ENCODE data around the gene ABCA1.
"Not testable (repeated sequence)": the region's sequence is repeated elsewhere in the genome, so short reads cannot be mapped to it uniquely, and the experiment has no call there.

Gene ABCA1

DNA sequence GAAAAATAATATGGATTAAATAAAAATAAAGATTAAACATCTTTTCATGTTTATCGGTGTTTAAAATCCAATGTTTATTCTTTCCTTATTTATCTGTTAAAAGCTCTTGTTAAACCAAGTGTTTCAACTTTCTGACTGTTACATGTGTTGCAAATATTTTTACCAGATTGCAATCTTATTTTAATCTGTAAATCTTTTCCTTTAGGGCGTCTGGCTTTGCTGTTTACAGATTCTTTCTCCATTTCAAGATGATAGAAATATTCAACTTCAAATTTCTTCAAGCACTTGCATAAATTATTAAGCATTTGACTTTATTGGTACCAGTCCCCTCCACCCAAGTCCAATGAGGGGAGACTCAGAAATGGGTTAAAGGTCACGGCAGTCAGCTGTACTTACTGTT lies 16.9 kb upstream of the ABCA1 start:
- Histone ChIP-seq H3K9me3 (ENCODE audit: control extremely low read depth in 1 of 5, control insufficient read depth in 4 of 5, insufficient read depth in 2 of 5, low read depth in 1 of 5, low read length in 4 of 5) (no peaks in the 10 kb centered on the region), H3K36me3 (ENCODE audit: control insufficient read depth in 4 of 4, insufficient read depth in 4 of 4, low read length in 3 of 4) (no peaks in the 10 kb centered on the region), H3K4me3 (ENCODE audit: control insufficient read depth in 1 of 7, extremely low read depth in 1 of 7, insufficient read depth in 4 of 7, low read depth in 2 of 7, low read length in 6 of 7) (no peak overlapping the region), H3K4me1 (ENCODE audit: control extremely low read depth in 1 of 4, control insufficient read depth in 4 of 4, insufficient read depth in 4 of 4, low read length in 3 of 4) (peaks cover 0 to 2% (median 0%) of the 10 kb centered on the region in 4 experiments), H3K27ac (ENCODE audit: insufficient read depth in 1 of 2, low read depth in 1 of 2, low read length in 2 of 2, poor library complexity in 1 of 2, severe bottlenecking in 2 of 2) (no peak overlapping the region), H3K27me3 (replicated peaks in 2 of 5; ENCODE audit: control insufficient read depth in 4 of 5, insufficient read depth in 5 of 5, low read length in 4 of 5) (no peaks in the 10 kb centered on the region)
- 50% methylated on average over 1 of the region's 3 CpGs for WGBS (ENCODE audit: insufficient coverage)
- POLR2A ChIA-PET = interaction anchor here (0.6 kb wide), 1 partner anchor 83 kb away, joined by 4 read pairs; no protein-coding TSS in a partner anchor
- no peak for DNase-seq
- CTCF ChIA-PET = interaction anchor here (1.0 to 1.1 kb wide), 2 partner anchors 14 to 18 kb away, joined by 3 to 4 read pairs; no protein-coding TSS in a partner anchor

DNA sequence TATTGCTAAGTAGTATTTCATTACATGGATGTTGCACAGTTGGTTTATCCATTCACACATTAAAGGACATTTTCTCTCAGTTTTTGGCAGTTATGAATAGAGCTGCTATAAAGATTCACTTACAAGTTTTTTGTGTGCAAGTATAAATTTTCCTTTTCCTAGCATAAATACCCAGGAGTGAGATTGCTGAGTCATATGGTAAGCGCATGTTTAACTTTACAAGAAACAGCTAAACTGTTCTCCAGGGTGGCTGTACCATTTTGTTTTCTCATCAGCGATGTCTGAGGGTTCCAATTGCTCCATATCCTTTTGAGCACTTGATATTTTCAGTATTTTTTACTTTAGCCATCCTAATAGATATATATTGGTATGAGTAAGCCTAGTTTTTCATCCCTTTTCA lies 16.4 kb upstream of the ABCA1 start:
- POLR2A ChIA-PET = no interaction called here
- H3K9me3 ChIP-seq (ENCODE audit: control extremely low read depth in 1 of 5, control insufficient read depth in 4 of 5, insufficient read depth in 2 of 5, low read depth in 1 of 5, low read length in 4 of 5) = no peaks in the 10 kb centered on the region
- CTCF ChIA-PET = interaction anchor here (1.1 kb wide), 1 partner anchor 15 kb away, joined by 3 read pairs; no protein-coding TSS in a partner anchor
- no CpG with 5 or more reads among the region's 2 CpGs for WGBS (ENCODE audit: insufficient coverage)
- H3K27me3 ChIP-seq (replicated peaks in 2 of 5; ENCODE audit: control insufficient read depth in 4 of 5, insufficient read depth in 5 of 5, low read length in 4 of 5) = no peaks in the 10 kb centered on the region
- peaks cover 0 to 2% (median 0%) of the 10 kb centered on the region in 4 experiments for H3K4me1 ChIP-seq (ENCODE audit: control extremely low read depth in 1 of 4, control insufficient read depth in 4 of 4, insufficient read depth in 4 of 4, low read length in 3 of 4)
- H3K27ac ChIP-seq (ENCODE audit: insufficient read depth in 1 of 2, low read depth in 1 of 2, low read length in 2 of 2, poor library complexity in 1 of 2, severe bottlenecking in 2 of 2) = no peak overlapping the region
- H3K4me3 ChIP-seq (ENCODE audit: control insufficient read depth in 1 of 7, extremely low read depth in 1 of 7, insufficient read depth in 4 of 7, low read depth in 2 of 7, low read length in 6 of 7) = no peak overlapping the region
- no peak for DNase-seq
- no peaks in the 10 kb centered on the region for H3K36me3 ChIP-seq (ENCODE audit: control insufficient read depth in 4 of 4, insufficient read depth in 4 of 4, low read length in 3 of 4)

DNA sequence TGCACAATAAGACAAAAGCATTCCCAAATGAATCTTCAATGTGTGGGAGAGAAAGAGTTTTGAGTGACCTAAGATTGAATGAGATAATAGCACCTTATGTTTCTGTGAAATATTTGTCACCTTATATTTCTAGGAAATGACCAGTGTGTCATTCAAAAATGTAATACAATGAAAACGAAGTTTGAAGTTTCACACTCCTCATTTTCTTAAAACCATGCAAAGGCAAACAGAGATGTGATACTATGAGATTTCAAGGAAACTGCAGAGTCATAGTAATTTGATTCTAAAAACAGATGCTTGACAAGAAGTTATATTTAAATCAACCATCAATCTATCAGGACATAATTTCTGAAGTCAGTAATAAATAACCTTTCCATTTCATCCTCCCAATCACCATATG lies 13.6 kb upstream of the ABCA1 start:
- no CpG with 5 or more reads among the region's 1 CpG for WGBS (ENCODE audit: insufficient coverage)
- DNase-seq = no peak
- Histone ChIP-seq H3K27me3 (replicated peaks in 2 of 5; ENCODE audit: control insufficient read depth in 4 of 5, insufficient read depth in 5 of 5, low read length in 4 of 5) (no peaks in the 10 kb centered on the region), H3K36me3 (ENCODE audit: control insufficient read depth in 4 of 4, insufficient read depth in 4 of 4, low read length in 3 of 4) (no peaks in the 10 kb centered on the region), H3K4me1 (ENCODE audit: control extremely low read depth in 1 of 4, control insufficient read depth in 4 of 4, insufficient read depth in 4 of 4, low read length in 3 of 4) (peaks cover 0 to 5% (median 2%) of the 10 kb centered on the region in 4 experiments), H3K27ac (ENCODE audit: insufficient read depth in 1 of 2, low read depth in 1 of 2, low read length in 2 of 2, poor library complexity in 1 of 2, severe bottlenecking in 2 of 2) (no peak overlapping the region), H3K4me3 (ENCODE audit: control insufficient read depth in 1 of 7, extremely low read depth in 1 of 7, insufficient read depth in 4 of 7, low read depth in 2 of 7, low read length in 6 of 7) (no peak overlapping the region), H3K9me3 (ENCODE audit: control extremely low read depth in 1 of 5, control insufficient read depth in 4 of 5, insufficient read depth in 2 of 5, low read depth in 1 of 5, low read length in 4 of 5) (no peaks in the 10 kb centered on the region)
- ChIA-PET CTCF (no interaction called here), POLR2A (no interaction called here)

DNA sequence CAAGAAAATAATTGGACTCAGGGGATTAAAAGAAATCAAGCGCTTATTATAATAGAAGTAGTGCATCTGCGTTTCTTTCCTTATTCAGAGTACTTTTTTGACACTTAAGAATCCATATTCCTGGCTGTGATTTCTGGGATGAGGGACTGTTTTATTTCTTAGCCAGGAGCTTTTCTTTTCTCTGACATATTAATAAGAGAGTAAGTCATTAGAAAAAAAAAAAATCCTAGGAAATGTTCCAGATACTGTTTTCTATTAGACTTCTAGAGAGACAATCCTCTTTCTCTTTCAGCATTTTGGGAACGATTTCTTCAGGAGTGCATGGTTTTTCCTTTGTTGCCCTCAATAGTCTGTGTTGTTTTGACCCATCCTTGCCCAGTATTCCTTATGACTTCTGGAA lies 8.3 kb upstream of the ABCA1 start:
- CTCF ChIA-PET = interaction anchor here (1.0 to 2.1 kb wide), 2 partner anchors 10 to 13 kb away, joined by 3 to 9 read pairs; no protein-coding TSS in a partner anchor
- H3K4me1 ChIP-seq (ENCODE audit: control extremely low read depth in 1 of 4, control insufficient read depth in 4 of 4, insufficient read depth in 4 of 4, low read length in 3 of 4) = peaks cover 2 to 32% (median 11%) of the 10 kb centered on the region in 4 experiments
- no peak for DNase-seq
- 100% methylated on average over 1 of the region's 3 CpGs for WGBS (ENCODE audit: insufficient coverage)
- H3K9me3 ChIP-seq (ENCODE audit: control extremely low read depth in 1 of 5, control insufficient read depth in 4 of 5, insufficient read depth in 2 of 5, low read depth in 1 of 5, low read length in 4 of 5) = no peaks in the 10 kb centered on the region
- POLR2A ChIA-PET = interaction anchor here (0.6 kb wide), 1 partner anchor 383 kb away, joined by 3 read pairs; no protein-coding TSS in a partner anchor
- no peaks in the 10 kb centered on the region for H3K27me3 ChIP-seq (replicated peaks in 2 of 5; ENCODE audit: control insufficient read depth in 4 of 5, insufficient read depth in 5 of 5, low read length in 4 of 5)
- H3K27ac ChIP-seq (ENCODE audit: insufficient read depth in 1 of 2, low read depth in 1 of 2, low read length in 2 of 2, poor library complexity in 1 of 2, severe bottlenecking in 2 of 2) = no peak overlapping the region
- H3K36me3 ChIP-seq (ENCODE audit: control insufficient read depth in 4 of 4, insufficient read depth in 4 of 4, low read length in 3 of 4) = no peaks in the 10 kb centered on the region
- no peak overlapping the region for H3K4me3 ChIP-seq (ENCODE audit: control insufficient read depth in 1 of 7, extremely low read depth in 1 of 7, insufficient read depth in 4 of 7, low read depth in 2 of 7, low read length in 6 of 7)

DNA sequence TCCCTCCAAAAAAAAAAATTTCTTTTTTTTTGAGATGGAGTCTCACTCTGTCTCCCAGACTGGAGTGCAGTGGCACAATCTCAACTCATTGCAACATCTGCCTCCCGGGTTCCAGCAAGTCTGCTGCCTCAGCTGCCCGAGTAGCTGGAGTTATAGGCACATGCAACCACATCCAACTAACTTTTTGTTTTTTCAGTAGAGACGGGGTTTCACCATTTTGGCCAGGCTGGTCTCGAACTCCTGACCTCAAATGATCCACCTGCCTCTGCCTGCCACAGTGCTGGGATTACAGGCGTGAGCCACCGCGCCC lies 7.5 kb upstream of the ABCA1 start:
- DNase-seq; CTCF ChIA-PET; H3K36me3 ChIP-seq (ENCODE audit: control insufficient read depth in 4 of 4, insufficient read depth in 4 of 4, low read length in 3 of 4); H3K27me3 ChIP-seq (replicated peaks in 2 of 5; ENCODE audit: control insufficient read depth in 4 of 5, insufficient read depth in 5 of 5, low read length in 4 of 5); H3K4me3 ChIP-seq (ENCODE audit: control insufficient read depth in 1 of 7, extremely low read depth in 1 of 7, insufficient read depth in 4 of 7, low read depth in 2 of 7, low read length in 6 of 7); H3K9me3 ChIP-seq (ENCODE audit: control extremely low read depth in 1 of 5, control insufficient read depth in 4 of 5, insufficient read depth in 2 of 5, low read depth in 1 of 5, low read length in 4 of 5); POLR2A ChIA-PET; H3K27ac ChIP-seq (ENCODE audit: insufficient read depth in 1 of 2, low read depth in 1 of 2, low read length in 2 of 2, poor library complexity in 1 of 2, severe bottlenecking in 2 of 2): not testable (repeated sequence)
- 97% methylated on average over 7 of the region's 7 CpGs for WGBS (ENCODE audit: insufficient coverage)
- H3K4me1 ChIP-seq (ENCODE audit: control extremely low read depth in 1 of 4, control insufficient read depth in 4 of 4, insufficient read depth in 4 of 4, low read length in 3 of 4) = peaks cover 2 to 32% (median 11%) of the 10 kb centered on the region in 4 experiments

DNA sequence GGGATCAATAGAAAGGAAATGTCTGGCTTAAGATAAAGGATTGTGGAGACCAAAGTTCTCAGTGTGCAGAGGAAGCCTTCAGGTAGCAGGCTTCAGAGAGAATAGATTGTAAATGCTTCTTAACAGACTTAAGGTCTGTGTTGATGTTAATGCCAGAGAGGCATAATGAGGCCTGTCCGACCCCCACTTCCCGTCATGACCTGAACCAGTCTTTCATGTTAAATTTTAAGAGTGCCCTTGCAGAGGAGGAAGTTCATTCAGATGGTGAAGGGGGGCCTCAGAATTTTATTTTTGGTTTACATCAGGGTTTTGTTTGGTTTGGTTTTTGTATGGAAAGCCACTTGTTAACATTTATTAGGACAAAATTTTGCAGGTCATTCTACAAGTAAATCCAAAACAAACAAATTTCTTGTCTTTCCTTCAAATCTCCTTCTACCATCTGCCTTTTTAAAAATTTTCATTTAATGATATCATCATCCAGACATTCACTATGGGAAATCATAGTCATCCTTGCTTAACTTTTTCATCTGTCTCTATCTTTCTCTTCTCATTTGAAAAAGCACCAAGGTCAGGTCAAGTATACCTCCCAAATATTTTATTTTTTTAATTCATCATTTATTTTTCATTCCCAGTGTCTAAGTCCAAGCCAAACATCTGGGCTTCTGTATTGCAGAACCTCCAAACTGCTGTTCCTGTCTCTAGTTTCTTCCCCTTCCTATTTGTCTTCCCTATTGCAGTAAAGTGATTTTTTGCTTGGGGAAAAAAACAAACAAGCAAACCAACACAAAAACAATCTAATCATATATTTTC lies 6.9 kb upstream of the ABCA1 start:
- WGBS (ENCODE audit: insufficient coverage) = no CpG with 5 or more reads among the region's 2 CpGs

DNA sequence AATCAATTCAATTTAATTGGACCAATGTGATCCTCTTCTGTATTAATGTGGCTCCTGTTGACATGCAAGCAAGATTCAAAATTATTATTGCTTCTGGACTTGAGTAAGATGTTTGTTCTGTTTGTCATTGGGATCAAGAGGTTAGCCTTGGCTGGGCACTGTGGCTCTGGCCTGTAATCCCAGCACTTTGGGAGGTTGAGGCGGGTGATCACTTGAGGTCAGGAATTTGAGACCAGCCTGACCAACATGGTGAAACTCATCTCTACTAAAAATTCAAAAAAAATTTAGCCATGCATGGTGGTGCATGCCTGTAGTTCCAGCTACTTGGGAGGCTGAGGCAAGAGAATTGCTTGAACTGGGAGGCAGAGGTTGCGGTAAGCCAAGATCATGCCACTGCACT lies 5.1 kb upstream of the ABCA1 start:
- H3K36me3 ChIP-seq (ENCODE audit: control insufficient read depth in 4 of 4, insufficient read depth in 4 of 4, low read length in 3 of 4); H3K27me3 ChIP-seq (replicated peaks in 2 of 5; ENCODE audit: control insufficient read depth in 4 of 5, insufficient read depth in 5 of 5, low read length in 4 of 5); H3K4me3 ChIP-seq (ENCODE audit: control insufficient read depth in 1 of 7, extremely low read depth in 1 of 7, insufficient read depth in 4 of 7, low read depth in 2 of 7, low read length in 6 of 7); H3K27ac ChIP-seq (ENCODE audit: insufficient read depth in 1 of 2, low read depth in 1 of 2, low read length in 2 of 2, poor library complexity in 1 of 2, severe bottlenecking in 2 of 2); H3K9me3 ChIP-seq (ENCODE audit: control extremely low read depth in 1 of 5, control insufficient read depth in 4 of 5, insufficient read depth in 2 of 5, low read depth in 1 of 5, low read length in 4 of 5); POLR2A ChIA-PET; DNase-seq: not testable (repeated sequence)
- CTCF ChIA-PET = interaction anchor here (0.8 kb wide), 1 partner anchor 100 kb away, joined by 3 read pairs; no protein-coding TSS in a partner anchor
- WGBS (ENCODE audit: insufficient coverage) = 100% methylated on average over 1 of the region's 2 CpGs
- peaks cover 3 to 36% (median 15%) of the 10 kb centered on the region in 4 experiments for H3K4me1 ChIP-seq (ENCODE audit: control extremely low read depth in 1 of 4, control insufficient read depth in 4 of 4, insufficient read depth in 4 of 4, low read length in 3 of 4)

More for the DNA sequence above, 6.9 kb upstream of the ABCA1 start:
- no peak overlapping the region for H3K4me3 ChIP-seq (ENCODE audit: control insufficient read depth in 1 of 7, extremely low read depth in 1 of 7, insufficient read depth in 4 of 7, low read depth in 2 of 7, low read length in 6 of 7)
- ChIA-PET CTCF (interaction anchor here (1.2 kb wide), 1 partner anchor 32 kb away, joined by 3 read pairs; no protein-coding TSS in a partner anchor), POLR2A (no interaction called here)
- no peaks in the 10 kb centered on the region for H3K9me3 ChIP-seq (ENCODE audit: control extremely low read depth in 1 of 5, control insufficient read depth in 4 of 5, insufficient read depth in 2 of 5, low read depth in 1 of 5, low read length in 4 of 5)
- no peaks in the 10 kb centered on the region for H3K27me3 ChIP-seq (replicated peaks in 2 of 5; ENCODE audit: control insufficient read depth in 4 of 5, insufficient read depth in 5 of 5, low read length in 4 of 5)
- peak in 2 of 3 donors; percentile 33 to 53 for DNase-seq
- H3K27ac ChIP-seq (ENCODE audit: insufficient read depth in 1 of 2, low read depth in 1 of 2, low read length in 2 of 2, poor library complexity in 1 of 2, severe bottlenecking in 2 of 2) = no peak overlapping the region
- H3K36me3 ChIP-seq (ENCODE audit: control insufficient read depth in 4 of 4, insufficient read depth in 4 of 4, low read length in 3 of 4) = no peaks in the 10 kb centered on the region
- H3K4me1 ChIP-seq (ENCODE audit: control extremely low read depth in 1 of 4, control insufficient read depth in 4 of 4, insufficient read depth in 4 of 4, low read length in 3 of 4) = peaks cover 2 to 32% (median 11%) of the 10 kb centered on the region in 4 experiments
